ENCODE data around the gene ZNF500.

ZNF500 gene

DNA sequence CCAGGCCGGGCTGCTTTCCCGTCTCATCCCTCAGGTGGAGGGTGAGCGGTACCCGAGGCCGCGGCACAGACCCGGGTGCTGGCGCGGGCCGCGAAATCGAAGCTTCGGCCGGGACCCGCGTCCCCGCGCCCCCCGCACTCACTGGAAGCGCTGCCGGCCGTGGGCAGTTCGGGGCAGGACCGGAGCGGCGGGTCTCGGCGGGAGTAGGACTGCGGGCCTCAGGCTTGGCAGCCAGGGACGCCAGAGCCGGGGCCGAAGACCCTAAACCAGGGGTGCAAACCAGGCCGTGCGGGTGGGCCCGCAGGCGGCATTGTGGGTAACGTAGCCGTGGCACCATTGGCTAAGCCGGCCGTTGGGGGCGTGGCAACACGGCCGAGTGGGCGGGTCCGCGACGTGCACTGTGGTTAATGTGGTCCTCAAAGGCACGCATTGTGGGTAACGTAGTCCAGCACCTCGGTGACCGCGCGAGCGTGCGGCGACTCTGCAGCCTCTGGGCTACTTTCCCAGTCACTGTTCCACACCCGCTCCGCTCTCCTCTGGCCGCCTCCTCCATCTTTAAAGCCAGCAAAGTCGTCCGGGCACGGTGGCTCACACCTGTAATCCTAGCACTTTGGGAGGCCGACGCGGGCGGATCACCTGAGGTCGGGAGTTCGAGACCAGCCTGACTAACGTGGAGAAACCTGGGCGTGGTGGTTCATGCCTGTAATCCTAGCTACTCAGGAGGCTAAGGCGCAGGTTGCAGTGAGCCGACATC, at the start of gene ZNF500:
ZNF500 (minus strand) TSS at position 288 of the 754 bp plus-strand sequence. CDS start 1,184 bp downstream, outside the sequence.
- peak within 1 kb of the TSS; percentile 94 for H3K4me3 ChIP-seq (ENCODE audit: low read depth, low read length)
- TF ChIP-seq CTCF (IDR thresholded peaks at IDR 0.05; ENCODE audit: low read depth, low read length), result no peak

DNA sequence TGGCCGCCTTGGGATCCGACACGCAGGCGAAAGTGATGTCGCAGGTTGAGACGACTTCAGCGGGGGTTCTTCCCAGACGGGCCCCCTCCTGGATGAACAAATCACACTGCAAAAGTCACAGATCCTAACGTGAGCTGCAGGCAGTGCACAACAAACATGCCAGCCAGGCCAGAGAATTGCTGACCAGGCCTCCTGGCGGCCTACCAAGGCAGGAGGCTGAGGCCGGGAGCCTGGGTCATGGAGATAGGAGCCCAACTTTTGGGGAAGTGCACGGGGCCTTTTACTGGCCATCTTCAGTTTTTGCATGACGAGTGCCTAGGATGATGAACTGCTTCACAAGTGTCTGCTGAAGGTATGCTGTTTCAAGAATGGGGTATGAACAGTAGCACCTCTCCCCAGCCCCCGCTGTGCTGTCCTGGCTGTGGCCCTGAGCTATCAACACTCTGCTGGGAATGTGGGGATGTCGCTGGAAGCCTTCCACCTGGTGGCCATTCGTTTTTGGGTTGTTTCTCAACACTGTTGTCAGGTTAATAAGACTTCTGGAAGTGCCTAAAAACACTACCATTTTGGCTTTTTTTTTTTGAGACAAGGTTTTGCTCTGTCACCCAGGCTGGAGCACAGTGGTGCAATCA, 47.7 kb upstream of the ZNF500 start:
- no peak for TF ChIP-seq CTCF (IDR thresholded peaks at IDR 0.05; ENCODE audit: low read depth, low read length)
- H3K4me3 ChIP-seq (ENCODE audit: low read depth, low read length), result no peak overlapping the region

DNA sequence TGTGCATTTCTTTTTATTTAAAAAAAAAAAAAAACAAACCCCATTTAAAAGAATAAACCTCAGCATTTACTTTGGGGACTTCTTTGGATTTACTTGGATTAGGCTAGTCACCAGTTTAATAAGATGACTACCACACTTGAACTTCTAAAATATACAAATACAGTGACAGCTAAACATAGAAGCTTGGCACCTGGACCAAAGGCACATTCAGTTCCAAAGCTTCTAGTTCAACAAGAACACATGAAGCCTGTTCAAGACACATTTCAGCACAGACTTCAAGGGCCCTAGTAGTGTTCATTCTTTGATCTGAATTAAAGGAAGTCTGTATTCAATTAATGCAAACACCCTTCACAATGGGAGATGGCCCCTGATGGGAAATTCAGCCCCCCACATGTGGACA, 47.1 kb upstream of the ZNF500 start:
- no peak for TF ChIP-seq CTCF (IDR thresholded peaks at IDR 0.05; ENCODE audit: low read depth, low read length)
- no peak overlapping the region for H3K4me3 ChIP-seq (ENCODE audit: low read depth, low read length)

DNA sequence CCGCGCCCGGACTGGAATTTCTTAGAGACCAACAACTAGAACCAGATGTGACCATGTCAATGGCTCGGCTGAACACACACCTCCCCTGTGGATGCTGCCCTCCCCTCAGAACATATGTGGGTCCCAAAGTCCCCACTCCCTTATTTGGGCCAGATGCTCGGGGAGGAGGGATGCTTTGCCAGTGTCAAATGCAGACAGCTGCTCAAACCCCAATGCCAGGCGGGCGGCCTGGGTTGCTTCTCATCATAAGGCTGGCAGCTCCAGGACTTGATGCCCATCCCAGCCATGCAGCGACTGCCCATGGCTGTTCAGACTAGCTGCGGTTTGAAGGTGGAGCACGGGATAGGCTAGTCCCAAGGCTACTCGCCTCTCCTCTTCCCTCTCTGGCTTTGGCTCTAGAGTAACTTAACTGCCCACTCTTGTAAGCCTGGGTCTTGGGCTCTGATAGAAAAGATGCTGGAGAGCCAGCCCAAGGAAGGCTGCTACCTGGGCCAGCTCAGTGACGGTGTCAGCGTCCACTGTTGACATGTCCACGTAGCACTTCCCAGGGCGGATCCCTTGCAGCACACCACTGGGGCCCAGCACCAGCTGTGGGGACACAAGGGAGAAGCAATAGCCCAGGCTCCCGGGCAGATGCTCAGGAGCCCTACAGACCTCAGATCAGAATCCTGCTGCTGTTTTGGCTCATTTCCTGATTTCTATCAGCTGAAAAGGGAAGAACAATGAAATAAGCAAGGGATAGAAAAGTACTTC, 46.5 kb upstream of the ZNF500 start:
- no peak overlapping the region for H3K4me3 ChIP-seq (ENCODE audit: low read depth, low read length)
- no peak for TF ChIP-seq CTCF (IDR thresholded peaks at IDR 0.05; ENCODE audit: low read depth, low read length)

DNA sequence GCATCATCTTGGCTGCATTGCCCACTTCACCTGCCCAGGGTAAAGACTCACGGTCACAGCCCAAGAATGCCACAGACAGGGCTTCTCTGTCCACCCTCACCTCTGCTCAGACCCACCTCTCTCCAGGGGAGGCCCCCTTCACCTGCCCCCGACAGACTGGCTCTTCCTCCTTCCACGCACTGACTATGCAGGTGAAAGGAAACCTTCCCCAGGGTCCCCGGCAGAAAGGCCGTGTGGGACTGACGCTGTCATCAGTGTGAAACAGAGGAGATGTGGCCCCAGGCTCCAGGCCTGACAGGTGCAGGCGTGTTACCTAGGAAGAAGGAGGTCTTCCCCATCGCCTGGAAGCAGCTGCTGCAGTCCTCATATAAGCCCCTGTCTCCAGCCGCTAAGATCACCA, 44.8 kb upstream of the ZNF500 start:
- no peak overlapping the region for H3K4me3 ChIP-seq (ENCODE audit: low read depth, low read length)
- no peak for TF ChIP-seq CTCF (IDR thresholded peaks at IDR 0.05; ENCODE audit: low read depth, low read length)

GRCh38 chr16:4811242-4811641, 44.3 kb upstream of the ZNF500 start:
- no peak overlapping the region for H3K4me3 ChIP-seq (ENCODE audit: low read depth, low read length)
- TF ChIP-seq CTCF (IDR thresholded peaks at IDR 0.05; ENCODE audit: low read depth, low read length), result no peak

DNA sequence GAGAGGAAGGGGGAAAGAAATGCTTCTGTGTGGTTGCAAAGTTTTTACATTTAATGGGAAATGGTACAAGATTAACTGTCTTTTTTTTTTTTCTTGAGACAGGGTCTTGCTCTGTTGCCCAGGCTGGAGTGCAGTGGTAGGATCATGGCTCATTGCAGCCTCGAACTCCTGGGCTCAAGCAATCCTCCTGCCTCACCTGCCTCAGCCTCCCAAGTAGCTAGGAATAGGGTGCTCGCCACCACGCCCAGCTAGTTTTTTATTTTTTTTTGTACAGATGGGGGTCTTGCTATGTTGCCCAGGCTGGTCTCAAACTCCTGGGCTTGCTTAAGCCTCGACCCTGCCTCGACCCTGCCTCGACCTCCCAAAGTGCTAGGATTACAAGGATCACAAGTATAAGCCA, 39.3 kb upstream of the ZNF500 start:
- no peak for TF ChIP-seq CTCF (IDR thresholded peaks at IDR 0.05; ENCODE audit: low read depth, low read length)
- H3K4me3 ChIP-seq (ENCODE audit: low read depth, low read length), result no peak overlapping the region

Data from WI38 (cell line).